Measurements from ENCODE around the gene AFAP1.

Gene AFAP1

GRCh38 chr4:7894098-7894676 lies 45.5 kb downstream of the AFAP1 start:
- Histone ChIP-seq H3K9me3 (ENCODE audit: control insufficient read depth, insufficient read depth, low read length) (no peaks in the 10 kb centered on the region), H3K4me3 (ENCODE audit: low read depth, low read length) (no peak overlapping the region), H3K36me3 (ENCODE audit: control insufficient read depth, insufficient read depth, low read length) (no peaks in the 10 kb centered on the region), H3K27me3 (ENCODE audit: control insufficient read depth, insufficient read depth, low read length) (no peaks in the 10 kb centered on the region), H3K9ac (ENCODE audit: low read depth, low read length) (no peak overlapping the region), H3K4me1 (ENCODE audit: control insufficient read depth, insufficient read depth, low read length) (peaks cover 15% of the 10 kb centered on the region)

DNA sequence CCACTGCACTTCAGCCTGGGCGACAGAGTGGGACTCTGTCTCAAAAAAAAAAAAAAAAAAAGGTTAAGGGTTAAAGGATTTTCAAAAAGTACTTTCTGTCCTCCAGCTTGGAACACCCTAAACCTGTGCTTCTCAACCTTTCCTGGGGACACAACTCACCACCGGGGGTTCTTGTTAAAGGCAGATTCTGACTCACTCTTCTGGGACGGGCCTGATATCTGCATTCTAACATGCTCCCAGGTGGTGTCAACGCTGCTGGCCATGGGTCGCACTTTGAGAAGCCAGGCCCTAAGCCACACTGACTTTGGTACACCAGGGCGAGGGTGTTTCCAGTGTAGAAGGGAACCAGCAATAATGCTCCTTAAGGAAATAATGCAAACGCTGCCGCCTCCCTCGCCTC lies 46.1 kb downstream of the AFAP1 start:
- peaks cover 13% of the 10 kb centered on the region for H3K4me1 ChIP-seq (ENCODE audit: control insufficient read depth, insufficient read depth, low read length)
- no peaks in the 10 kb centered on the region for H3K36me3 ChIP-seq (ENCODE audit: control insufficient read depth, insufficient read depth, low read length)
- H3K9me3 ChIP-seq (ENCODE audit: control insufficient read depth, insufficient read depth, low read length): no peaks in the 10 kb centered on the region
- H3K27me3 ChIP-seq (ENCODE audit: control insufficient read depth, insufficient read depth, low read length): no peaks in the 10 kb centered on the region
- H3K4me3 ChIP-seq (ENCODE audit: low read depth, low read length): no peak overlapping the region
- no peak overlapping the region for H3K9ac ChIP-seq (ENCODE audit: low read depth, low read length)

- H3K27me3 ChIP-seq (ENCODE audit: control insufficient read depth, insufficient read depth, low read length): no peaks in the 10 kb centered on the region
- H3K4me1 ChIP-seq (ENCODE audit: control insufficient read depth, insufficient read depth, low read length): peaks cover 13% of the 10 kb centered on the region
- H3K9ac ChIP-seq (ENCODE audit: low read depth, low read length): no peak overlapping the region
- peaks cover 4% of the 10 kb centered on the region for H3K9me3 ChIP-seq (ENCODE audit: control insufficient read depth, insufficient read depth, low read length)
- H3K4me3 ChIP-seq (ENCODE audit: low read depth, low read length): no peak overlapping the region
- H3K36me3 ChIP-seq (ENCODE audit: control insufficient read depth, insufficient read depth, low read length): no peaks in the 10 kb centered on the region
Observed at GRCh38 chr4:7892212-7893019, 47.2 kb downstream of the AFAP1 start.

DNA sequence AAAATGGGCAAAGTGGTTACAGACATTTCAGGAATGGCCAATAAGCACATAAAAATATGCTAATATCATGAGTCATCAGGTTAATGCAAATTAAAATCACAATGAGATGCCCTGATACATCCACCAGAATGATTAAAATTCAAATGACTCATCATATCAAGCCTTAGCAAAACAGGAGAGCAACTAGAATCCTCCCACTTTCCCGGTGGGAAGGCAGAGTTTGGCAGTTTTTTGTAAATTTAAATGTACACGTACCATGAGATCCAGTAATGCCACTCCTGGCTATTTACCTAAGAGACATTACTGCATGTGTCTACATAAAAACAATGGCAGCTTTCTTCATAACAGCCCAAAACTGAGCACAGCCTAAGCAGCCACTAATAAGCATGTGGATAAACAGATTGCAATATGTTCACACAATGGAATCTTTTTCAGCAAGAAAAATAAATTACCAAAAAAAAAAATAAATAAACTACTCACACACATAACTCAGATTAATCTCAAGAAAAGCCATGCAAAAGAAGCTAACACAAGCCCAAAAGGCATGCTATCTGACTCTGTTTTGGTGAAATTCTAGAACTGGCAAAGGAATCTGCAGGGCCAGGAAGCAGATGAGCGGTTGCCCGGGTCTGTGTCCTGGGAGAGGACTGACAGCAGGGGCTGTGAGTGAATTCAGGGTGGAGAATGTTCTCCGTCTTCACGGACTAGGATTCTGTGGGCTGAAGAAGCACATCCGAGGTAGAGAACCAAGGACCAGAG lies 48.8 kb downstream of the AFAP1 start:
- Histone ChIP-seq H3K4me3 (ENCODE audit: low read depth, low read length) (no peak overlapping the region), H3K36me3 (ENCODE audit: control insufficient read depth, insufficient read depth, low read length) (no peaks in the 10 kb centered on the region), H3K4me1 (ENCODE audit: control insufficient read depth, insufficient read depth, low read length) (peaks cover 11% of the 10 kb centered on the region), H3K27me3 (ENCODE audit: control insufficient read depth, insufficient read depth, low read length) (no peaks in the 10 kb centered on the region), H3K9me3 (ENCODE audit: control insufficient read depth, insufficient read depth, low read length) (peaks cover 4% of the 10 kb centered on the region), H3K9ac (ENCODE audit: low read depth, low read length) (no peak overlapping the region)

- H3K4me3 ChIP-seq (ENCODE audit: low read depth, low read length): no peak overlapping the region
- H3K27me3 ChIP-seq (ENCODE audit: control insufficient read depth, insufficient read depth, low read length): no peaks in the 10 kb centered on the region
- no peaks in the 10 kb centered on the region for H3K36me3 ChIP-seq (ENCODE audit: control insufficient read depth, insufficient read depth, low read length)
- peaks cover 11% of the 10 kb centered on the region for H3K4me1 ChIP-seq (ENCODE audit: control insufficient read depth, insufficient read depth, low read length)
- H3K9ac ChIP-seq (ENCODE audit: low read depth, low read length): no peak overlapping the region
- H3K9me3 ChIP-seq (ENCODE audit: control insufficient read depth, insufficient read depth, low read length): peaks cover 4% of the 10 kb centered on the region
Observed at GRCh38 chr4:7887436-7887835, 52.2 kb downstream of the AFAP1 start.

DNA sequence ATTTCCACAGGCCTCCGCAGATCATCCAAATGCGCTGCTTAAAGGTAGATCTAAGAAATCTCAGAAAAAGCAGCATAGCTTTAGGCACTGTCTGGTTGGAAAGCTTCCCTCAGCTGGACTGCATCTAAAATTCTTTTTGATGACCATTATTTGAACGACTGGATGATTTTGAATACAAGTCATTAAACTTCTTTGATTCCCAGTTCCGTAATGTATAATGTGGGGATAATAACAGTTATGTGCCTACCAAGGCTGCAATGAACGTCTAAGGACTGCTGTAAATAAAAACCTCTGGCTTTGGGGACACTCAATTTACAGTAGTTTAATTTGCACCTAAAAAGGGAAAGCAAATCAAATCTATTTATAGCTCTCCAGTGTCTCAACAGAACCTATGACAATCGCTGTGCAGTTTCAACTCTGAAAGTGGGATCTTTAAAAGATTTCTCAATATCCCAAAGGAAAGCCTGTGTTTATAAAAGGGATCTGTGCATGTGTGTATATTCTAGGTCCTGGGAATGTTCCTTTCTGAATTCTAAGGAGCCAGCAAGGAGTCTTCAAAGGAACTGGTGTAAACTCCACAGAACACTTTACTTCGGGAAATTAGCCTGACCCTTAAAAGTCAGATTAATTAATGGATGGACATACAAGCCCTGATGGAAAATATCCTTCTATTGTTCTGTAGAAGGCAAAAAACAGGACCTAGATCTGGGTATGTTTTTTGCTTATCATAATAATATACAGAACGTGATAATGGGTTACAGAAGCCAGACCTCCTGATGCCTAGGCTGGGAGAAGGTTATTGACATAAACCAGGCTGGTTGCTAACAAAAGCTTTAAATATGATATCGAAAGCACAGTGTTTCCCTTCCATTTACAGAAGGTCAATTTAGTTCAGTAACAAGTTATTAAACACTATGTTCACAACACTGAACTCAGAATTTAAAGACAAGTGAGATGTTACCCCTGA lies 53.4 kb downstream of the AFAP1 start:
- Histone ChIP-seq H3K27me3 (ENCODE audit: control insufficient read depth, insufficient read depth, low read length) (no peaks in the 10 kb centered on the region), H3K4me1 (ENCODE audit: control insufficient read depth, insufficient read depth, low read length) (peaks cover 4% of the 10 kb centered on the region), H3K9ac (ENCODE audit: low read depth, low read length) (no peak overlapping the region), H3K36me3 (ENCODE audit: control insufficient read depth, insufficient read depth, low read length) (no peaks in the 10 kb centered on the region), H3K9me3 (ENCODE audit: control insufficient read depth, insufficient read depth, low read length) (peaks cover 4% of the 10 kb centered on the region), H3K4me3 (ENCODE audit: low read depth, low read length) (no peak overlapping the region)

DNA sequence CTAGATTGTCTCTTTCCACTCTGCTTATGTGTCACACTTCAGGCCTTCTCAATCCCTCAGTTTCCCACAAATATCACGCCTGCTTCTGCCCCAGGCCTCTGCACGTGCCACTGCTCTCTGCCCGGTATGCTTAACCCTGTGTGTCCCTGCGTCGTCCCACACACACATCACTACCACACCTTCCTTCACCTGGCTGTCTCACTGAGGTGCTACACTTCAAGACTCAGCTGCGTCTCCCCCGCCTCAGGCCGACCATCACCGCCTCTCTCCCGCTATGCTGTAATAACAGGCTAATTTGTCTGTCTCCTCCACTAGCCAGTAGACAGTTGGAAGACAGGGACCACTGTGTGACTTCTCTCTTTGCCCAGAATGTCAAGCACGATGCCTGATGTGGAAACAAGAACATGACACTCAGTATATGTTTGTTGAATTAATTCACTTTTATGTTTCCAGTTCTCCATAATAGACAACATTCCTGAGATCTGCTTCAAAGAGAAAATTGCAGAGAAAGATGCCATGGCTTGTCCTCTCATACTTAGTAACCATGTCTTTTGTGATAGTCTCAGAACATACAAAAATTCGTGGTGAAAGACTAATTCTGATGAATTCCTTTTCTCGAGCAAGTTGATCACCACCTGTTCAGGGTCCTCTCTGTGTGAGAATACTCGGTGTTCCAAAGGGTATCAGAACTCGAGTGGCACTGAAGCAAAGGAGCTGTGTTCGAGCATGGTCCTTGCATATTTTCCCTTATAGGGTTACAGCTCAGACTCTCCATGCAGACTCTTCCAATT lies 54.2 kb downstream of the AFAP1 start:
- Histone ChIP-seq H3K36me3 (ENCODE audit: control insufficient read depth, insufficient read depth, low read length) (no peaks in the 10 kb centered on the region), H3K27me3 (ENCODE audit: control insufficient read depth, insufficient read depth, low read length) (no peaks in the 10 kb centered on the region), H3K9ac (ENCODE audit: low read depth, low read length) (no peak overlapping the region), H3K4me1 (ENCODE audit: control insufficient read depth, insufficient read depth, low read length) (peaks cover 2% of the 10 kb centered on the region), H3K4me3 (ENCODE audit: low read depth, low read length) (no peak overlapping the region), H3K9me3 (ENCODE audit: control insufficient read depth, insufficient read depth, low read length) (peaks cover 4% of the 10 kb centered on the region)

GRCh38 chr4:7880683-7881082 lies 59.0 kb downstream of the AFAP1 start:
- Histone ChIP-seq H3K9ac (ENCODE audit: low read depth, low read length) (no peak overlapping the region), H3K9me3 (ENCODE audit: control insufficient read depth, insufficient read depth, low read length) (no peaks in the 10 kb centered on the region), H3K4me3 (ENCODE audit: low read depth, low read length) (no peak overlapping the region), H3K36me3 (ENCODE audit: control insufficient read depth, insufficient read depth, low read length) (no peaks in the 10 kb centered on the region), H3K27me3 (ENCODE audit: control insufficient read depth, insufficient read depth, low read length) (no peaks in the 10 kb centered on the region), H3K4me1 (ENCODE audit: control insufficient read depth, insufficient read depth, low read length) (no peaks in the 10 kb centered on the region)

- Histone ChIP-seq H3K9me3 (ENCODE audit: control insufficient read depth, insufficient read depth, low read length) (no peaks in the 10 kb centered on the region), H3K4me1 (ENCODE audit: control insufficient read depth, insufficient read depth, low read length) (no peaks in the 10 kb centered on the region), H3K4me3 (ENCODE audit: low read depth, low read length) (no peak overlapping the region), H3K36me3 (ENCODE audit: control insufficient read depth, insufficient read depth, low read length) (no peaks in the 10 kb centered on the region), H3K9ac (ENCODE audit: low read depth, low read length) (no peak overlapping the region), H3K27me3 (ENCODE audit: control insufficient read depth, insufficient read depth, low read length) (no peaks in the 10 kb centered on the region)
Observed at GRCh38 chr4:7879127-7879526, 60.5 kb downstream of the AFAP1 start.

- H3K4me1 ChIP-seq (ENCODE audit: control insufficient read depth, insufficient read depth, low read length): no peaks in the 10 kb centered on the region
- no peak overlapping the region for H3K9ac ChIP-seq (ENCODE audit: low read depth, low read length)
- H3K9me3 ChIP-seq (ENCODE audit: control insufficient read depth, insufficient read depth, low read length): no peaks in the 10 kb centered on the region
- no peak overlapping the region for H3K4me3 ChIP-seq (ENCODE audit: low read depth, low read length)
- no peaks in the 10 kb centered on the region for H3K27me3 ChIP-seq (ENCODE audit: control insufficient read depth, insufficient read depth, low read length)
- no peaks in the 10 kb centered on the region for H3K36me3 ChIP-seq (ENCODE audit: control insufficient read depth, insufficient read depth, low read length)
Observed at GRCh38 chr4:7878323-7878722, 61.3 kb downstream of the AFAP1 start.
